GM19328 (cell line): ENCODE data around the gene ZNF142.

Experiments
- ATAC-seq: cut with Tn5 transposase; IDR thresholded peaks from one replicate; pipeline ENCODE4 v1.9.1; 2021; ENCODE audit warnings: mild to moderate bottlenecking, moderate library complexity; ENCODE audit not compliant: unreplicated experiment

Gene ZNF142

DNA sequence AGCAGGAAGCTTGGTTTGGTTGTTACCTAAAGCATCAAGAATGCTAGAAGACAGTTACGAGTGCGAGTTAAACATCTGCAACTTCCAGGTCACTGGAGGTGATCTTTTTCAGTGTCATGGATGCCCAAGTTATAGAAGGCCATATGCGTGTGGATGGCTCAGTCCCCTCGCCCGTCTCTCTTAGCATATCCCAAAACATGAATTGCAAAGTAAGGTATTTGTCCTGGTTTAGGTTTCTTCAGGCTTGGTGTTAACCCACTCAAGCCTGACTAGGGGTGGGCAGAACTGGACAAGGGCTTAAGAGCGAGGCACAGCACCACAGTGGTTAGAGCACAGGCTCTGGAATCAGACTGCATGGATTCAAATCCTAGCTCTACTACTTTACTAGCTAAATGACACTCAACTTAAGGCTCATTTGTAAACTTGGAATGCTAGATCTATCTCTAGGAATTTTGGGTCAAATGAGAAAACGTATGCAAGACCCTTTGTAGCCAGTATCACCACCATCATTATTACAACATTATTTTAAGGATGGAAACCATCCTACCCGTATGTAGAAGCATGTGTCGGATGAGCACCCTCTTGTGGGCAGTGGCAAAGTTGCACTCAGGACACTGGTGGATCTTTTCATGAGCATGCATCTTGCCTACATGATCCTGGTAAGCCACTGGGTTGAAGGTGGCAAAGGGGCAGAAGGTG lies 11.2 kb downstream of the ZNF142 start:
- no peak for ATAC-seq

GRCh38 chr2:218645126-218645525 lies 14.3 kb downstream of the ZNF142 start:
- no peak for ATAC-seq

DNA sequence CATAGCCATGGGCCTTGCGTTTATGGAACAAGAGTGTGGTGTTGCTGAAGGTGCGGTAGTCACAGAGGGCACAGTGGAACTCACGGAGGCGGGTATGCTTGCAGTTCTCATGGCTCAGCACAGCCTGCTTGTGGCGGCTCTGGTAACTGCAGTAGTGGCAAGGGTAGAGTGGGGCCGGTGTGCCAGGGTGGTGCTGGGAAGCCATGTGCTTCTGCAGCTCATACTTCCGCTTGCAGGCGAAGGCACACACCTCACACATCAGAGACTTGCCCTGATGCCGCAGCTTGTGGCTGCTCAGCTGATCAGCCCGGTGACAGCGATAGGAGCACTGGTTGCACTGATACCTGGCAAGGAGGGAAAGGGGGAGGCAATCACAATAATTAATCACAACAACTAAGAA lies 14.7 kb downstream of the ZNF142 start:
- ATAC-seq: no peak

- ATAC-seq: no peak
These were observed 15.6 kb downstream of the ZNF142 start for GRCh38 chr2:218643751-218644310.

- ATAC-seq: no peak
These were observed 16.6 kb downstream of the ZNF142 start for GRCh38 chr2:218642786-218643185.

DNA sequence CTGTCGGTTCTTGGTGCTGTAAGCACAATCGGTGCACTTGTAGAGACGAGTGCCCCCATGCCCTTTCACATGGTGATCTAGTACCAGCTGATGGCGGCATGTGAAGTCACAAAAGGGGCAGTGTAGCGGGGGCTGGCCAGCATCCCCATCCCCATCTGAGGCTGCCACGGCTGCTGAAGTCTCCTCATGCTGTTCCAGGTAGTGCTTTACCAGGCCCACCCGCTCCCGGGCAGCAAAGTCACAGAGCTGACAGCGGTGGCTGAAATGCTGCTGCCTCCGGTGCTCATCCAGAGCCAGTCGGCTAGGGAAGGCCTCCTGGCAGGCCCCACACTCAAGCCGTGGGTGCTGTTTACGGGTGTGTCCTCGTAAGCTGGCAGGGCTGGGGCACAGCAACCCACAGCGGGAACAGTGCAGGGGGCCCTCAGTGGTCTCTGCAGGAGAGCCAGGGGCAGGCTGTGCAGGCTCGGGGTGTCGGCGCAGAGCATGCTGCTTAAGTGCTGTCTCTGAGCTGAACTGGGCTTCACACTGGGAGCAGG lies 17.2 kb downstream of the ZNF142 start:
- no peak for ATAC-seq

GRCh38 chr2:218638372-218638771 lies 21.1 kb downstream of the ZNF142 start:
- ATAC-seq: no peak

- no peak for ATAC-seq
These were observed 23.7 kb downstream of the ZNF142 start for GRCh38 chr2:218635719-218636118.

GRCh38 chr2:218631837-218632236 lies 27.6 kb downstream of the ZNF142 start:
- no peak for ATAC-seq

DNA sequence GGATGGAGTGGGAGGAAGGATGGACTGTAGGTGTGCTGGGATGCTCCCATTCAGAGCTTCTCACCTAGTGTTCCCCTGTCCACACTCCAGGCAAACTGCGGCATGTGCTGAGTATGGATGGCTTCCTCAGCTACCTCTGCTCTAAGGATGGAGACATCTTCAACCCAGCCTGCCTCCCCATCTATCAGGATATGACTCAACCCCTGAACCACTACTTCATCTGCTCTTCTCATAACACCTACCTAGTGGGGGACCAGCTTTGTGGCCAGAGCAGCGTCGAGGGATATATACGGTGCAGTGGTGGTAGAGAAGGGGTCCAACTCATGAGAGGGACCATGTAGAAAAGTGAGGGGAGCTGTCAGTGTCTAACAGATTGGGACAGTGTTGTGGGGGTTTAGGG lies 31.5 kb downstream of the ZNF142 start:
- no peak for ATAC-seq

DNA sequence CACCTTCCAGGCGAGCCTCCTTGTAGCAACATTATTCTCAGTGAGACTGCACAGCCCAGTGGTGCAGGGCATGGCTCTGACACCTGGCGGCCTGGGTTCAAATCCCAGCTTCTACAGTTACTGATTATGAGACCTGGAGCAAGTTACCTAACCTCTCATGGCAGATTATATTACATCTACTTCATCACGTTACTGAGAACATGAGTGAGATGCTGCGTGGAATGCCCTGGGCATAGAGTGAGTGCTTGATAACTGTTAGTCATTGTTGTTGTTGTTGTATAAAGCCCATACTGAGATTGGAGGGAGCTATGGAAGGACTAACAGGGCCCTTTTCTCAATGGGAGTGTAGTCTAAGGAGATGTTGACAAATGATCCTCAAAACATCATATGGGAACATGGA lies 33.1 kb downstream of the ZNF142 start:
- ATAC-seq: no peak

GRCh38 chr2:218623366-218623705 lies 36.1 kb downstream of the ZNF142 start:
- ATAC-seq: no peak

DNA sequence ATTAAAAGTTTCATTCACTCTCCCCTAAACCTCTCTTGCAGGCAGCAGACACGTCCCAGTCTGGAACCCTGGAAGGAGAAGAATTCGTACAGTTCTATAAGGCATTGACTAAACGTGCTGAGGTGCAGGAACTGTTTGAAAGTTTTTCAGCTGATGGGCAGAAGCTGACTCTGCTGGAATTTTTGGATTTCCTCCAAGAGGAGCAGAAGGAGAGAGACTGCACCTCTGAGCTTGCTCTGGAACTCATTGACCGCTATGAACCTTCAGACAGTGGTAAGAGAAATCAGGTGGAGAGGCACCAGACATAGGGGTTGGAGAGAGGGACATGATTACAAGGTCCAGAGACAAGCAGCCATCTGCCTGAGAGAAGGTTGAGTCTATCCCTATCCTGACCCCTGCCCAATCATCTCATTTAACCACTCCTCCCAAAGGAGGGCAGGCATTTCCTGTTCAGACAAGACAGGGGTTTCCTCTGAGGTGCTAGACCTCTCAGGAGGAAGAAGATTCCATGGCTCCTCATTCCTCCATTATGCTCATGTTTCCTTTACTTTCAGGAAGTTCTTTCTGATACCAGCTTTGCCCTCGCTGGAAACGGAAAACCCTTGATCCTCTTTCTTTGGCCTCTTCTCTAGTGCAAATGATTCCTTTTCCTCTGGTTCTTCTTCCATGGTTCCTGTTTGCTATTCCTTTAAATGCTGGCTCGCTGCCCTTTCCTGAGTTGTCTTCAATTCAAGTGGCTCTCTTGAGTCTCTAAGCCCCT lies 36.6 kb downstream of the ZNF142 start:
- ATAC-seq: no peak

DNA sequence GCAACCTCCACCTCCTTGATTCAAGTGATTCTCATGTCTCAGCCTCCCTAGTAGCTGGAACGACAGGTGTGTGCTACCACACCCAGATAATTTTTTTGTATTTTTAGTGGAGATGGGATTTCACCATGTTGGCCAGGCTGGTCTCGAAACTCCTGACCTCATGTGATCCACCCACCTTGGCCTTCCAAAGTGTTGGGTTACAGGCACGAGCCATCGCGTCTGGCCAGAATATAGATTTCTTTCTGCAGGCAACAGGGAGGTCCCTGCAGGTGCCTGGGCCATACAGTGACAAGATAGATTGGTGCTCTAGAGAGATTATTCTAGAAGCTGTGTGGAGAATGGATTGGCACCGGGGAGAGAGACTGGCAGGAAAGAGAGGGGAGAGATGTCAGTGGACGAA lies 38.4 kb downstream of the ZNF142 start:
- no peak for ATAC-seq

GRCh38 chr2:218618102-218618860 lies 41.1 kb downstream of the ZNF142 start:
- no peak for ATAC-seq

DNA sequence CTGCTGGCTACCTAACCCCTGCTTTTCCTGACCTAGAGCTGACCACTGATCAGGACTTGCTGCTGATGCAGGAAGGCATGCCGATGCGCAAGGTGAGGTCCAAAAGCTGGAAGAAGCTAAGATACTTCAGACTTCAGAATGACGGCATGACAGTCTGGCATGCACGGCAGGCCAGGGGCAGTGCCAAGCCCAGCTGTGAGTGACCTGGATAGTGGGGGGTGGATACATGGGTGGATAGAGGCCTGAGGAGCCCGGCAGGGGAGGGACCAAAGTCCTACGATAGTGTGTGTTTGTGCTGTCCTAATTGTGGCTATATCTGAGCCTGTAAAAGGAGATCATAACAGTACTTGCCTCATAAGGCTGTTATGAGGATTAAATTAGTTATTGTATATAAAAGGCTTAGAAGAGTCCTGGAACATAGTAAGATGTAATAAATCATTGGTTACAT lies 43.5 kb downstream of the ZNF142 start:
- ATAC-seq: no peak

DNA sequence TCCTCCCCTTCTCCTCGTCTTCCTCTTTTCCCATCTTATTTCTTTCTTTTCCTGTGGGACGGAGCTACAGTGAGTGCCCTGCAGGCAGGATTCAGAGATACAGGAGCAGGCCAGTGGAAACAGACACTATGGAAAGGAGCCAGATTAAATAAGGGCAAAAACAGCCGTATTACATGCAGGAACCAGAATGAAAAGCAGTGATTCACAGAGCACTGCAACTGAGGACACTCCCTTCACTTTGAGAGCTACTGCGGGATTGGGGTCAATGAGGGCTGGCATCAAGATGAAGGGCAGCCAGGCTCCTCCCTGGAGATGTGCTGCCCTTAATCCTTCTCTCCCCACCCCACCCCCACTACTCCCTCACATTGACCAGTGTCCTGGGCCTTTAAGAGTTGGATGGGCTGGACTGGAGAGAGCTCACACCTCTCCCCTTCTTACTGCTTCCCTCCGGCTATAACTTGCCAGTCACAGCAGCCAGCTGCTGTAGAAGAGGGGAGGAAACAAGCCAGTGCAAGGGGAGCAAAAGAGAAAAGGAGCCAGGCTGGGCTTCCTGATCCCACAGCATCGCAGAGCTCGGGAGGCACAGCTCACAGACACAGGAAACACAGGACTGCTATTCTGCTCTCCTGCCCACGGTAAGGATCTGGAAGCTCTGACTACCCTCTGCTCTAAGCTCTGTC lies 51.8 kb downstream of the ZNF142 start, which contains the start of gene PLCD4:
Gene PLCD4, plus strand, starts transcription at position 464 of the 680 bp plus-strand sequence. CDS start 7,841 bp downstream, outside the sequence.
- no peak for ATAC-seq

DNA sequence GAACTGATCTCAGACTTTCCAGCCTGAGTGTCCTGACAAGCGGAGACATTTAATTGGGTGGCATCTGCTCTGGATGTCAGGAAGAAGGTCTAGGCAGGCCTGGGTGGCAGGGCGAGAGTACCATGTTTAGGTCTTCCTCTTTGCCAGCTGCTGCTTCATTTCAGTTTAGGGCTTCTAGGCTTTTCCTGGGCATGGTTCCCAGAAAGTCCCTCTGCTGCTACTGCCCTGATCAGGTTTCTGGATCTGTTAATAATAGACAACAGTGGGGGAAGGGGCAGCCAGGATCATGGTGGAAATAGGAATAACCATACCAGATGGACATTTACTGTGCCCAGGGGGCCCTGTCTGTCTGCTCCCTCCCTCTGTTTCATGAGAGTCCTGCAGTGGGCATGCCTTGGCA lies 54.0 kb downstream of the ZNF142 start:
- no peak for ATAC-seq
